GM19324 (cell line): ENCODE results near the gene RPL29.

Source experiments
- ATAC-seq: cut with Tn5 transposase; IDR thresholded peaks from one replicate; pipeline ENCODE4 v1.9.1; 2021; ENCODE audit warnings: mild to moderate bottlenecking, moderate library complexity; ENCODE audit not compliant: unreplicated experiment, low FRiP score

Gene RPL29

DNA sequence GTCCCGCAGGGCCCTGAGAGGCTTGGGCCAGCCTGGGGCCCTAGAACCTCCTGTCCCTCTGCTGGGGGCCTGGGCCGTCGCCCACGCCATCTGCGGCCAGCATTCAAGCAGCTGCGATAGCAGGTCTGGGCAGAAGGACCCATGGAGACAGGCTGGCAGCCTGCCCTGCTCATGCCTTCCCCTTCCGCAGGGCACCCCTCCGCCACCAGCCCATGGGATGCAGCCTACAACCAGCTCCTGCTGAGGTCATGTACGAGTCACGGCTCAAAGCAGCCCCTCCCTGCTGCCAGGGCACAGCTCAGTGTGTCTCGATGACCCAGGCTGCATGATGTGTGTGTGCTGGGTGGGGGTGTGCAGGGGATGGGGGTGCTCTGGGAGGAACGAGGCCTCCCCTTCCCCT is 32.9 kb upstream of the RPL29 start:
- no peak for ATAC-seq

DNA sequence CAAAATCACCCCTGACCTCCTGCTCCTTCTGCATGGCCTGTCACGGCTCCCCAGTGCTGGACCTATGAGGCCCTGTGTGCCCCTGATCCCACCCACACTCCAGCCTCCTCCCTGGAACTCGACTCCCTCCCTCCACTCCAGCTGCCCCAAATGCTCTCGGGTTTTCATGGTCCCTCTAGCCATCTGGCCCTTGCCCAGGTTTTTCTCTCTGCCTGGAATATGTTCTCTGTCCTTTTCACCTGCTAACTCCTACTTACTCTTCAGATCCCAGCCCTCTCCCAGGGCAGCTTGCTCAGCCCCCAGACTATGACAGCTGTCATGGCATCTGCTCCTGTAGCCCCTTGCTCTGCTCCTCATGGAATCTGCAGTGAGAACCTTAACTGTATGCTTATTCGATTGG is 30.3 kb upstream of the RPL29 start:
- no peak for ATAC-seq

DNA sequence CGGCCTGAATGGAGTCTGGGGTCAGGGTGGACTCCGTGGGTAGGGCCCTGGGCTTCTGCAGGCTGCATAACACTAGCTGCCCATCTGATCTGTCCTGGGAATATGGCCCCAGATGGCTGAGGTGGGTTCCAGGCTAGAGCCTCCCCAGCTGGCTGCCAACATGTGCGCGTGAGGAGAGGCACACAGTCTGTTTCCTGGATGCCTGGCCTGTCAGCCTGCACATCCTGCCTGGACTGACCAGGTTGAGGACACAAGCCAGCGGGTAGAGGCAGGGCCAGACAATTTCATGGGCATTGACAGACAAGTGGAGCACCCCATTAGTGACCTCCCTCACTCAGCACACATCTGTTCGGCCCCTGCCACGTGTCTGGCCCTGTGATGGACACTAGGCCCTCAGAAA is 29.8 kb upstream of the RPL29 start:
- no peak for ATAC-seq

- no peak for ATAC-seq
These were observed 29.2 kb upstream of the RPL29 start for GRCh38 chr3:52024765-52025452.

DNA sequence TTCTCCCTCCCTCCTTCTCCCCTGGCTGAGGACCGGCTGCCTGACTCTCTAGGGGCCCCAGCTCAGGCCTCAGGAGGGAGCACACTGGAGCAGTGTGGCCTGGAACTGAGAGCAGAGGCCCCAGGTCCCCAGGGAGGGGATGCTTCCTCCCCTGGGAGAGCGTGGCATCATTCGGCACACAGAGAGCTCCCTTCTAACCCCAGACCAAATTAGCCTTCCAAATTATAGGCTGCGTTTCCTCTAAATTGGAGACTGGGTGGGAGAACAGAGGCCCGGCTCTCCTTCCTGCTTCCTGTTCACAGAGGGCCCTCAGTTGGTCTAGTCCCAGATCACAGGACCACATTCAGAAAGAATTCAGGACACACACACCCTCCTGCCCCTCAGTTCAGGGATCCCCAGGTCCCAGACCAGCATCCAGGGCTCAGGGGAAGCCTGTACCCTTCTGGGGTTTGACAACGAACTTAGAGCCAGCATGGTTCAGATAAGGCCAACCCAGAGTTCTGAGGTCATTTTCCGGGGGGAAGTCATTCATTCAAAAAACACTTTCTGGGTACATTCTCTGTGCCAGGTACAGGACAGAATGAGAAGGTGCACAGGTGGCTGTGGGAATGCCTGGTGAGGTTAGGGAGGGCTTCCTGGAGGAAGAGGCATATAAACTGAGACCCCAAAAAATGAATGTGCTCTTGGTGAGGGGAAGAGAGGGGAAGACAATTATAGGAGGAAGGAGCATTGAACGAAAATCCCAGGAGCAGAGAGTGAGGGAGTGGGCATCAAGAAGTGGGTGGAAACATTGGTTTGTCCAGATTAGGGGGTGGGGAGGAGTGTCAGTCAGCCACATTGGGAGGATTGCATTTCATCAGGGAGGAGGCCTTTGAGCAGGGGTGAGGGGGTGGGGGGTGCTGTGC is 28.4 kb upstream of the RPL29 start:
- no peak for ATAC-seq

- no peak for ATAC-seq
These were observed 27.5 kb upstream of the RPL29 start for GRCh38 chr3:52023101-52023770.

- ATAC-seq: no peak
These were observed 26.8 kb upstream of the RPL29 start for GRCh38 chr3:52022323-52023100.

DNA sequence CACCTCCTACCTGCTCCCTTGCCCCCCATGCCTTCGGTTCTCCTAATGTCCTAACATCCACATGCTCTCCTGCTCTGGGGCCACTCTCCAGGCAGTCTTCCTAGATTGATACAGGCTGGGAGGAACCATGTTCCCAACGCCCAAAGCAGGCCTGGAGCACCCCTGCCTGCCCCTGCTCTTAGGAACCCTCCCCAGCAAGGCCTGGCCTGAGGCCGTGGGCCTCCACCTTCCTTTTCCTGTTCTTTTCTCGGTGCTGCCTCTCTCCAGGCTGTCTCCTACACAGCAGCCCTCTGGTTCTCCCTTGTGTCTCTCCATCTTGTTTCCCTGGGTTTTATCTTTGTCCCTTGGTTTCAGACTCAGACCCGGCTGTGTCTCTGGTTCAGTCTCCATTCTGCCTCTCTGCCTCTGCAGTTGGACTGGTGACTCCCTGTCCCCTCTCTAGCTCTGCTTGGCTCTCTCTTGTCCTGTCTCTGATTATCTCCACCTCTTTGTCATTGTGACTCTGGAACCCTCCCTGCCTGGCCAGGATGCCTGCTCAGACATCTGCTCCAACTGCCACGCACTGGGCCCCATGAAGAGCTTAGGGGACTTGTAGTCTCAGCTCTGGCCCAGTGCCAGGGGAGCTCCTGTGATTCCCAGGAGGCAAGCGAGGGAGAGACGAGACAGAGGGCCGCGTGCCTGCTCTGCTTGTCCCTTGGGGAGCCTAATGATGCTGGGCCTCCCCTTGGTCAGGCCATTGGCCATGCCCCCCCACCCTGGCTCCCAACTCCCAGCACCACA is 26.0 kb upstream of the RPL29 start:
- ATAC-seq: no peak

DNA sequence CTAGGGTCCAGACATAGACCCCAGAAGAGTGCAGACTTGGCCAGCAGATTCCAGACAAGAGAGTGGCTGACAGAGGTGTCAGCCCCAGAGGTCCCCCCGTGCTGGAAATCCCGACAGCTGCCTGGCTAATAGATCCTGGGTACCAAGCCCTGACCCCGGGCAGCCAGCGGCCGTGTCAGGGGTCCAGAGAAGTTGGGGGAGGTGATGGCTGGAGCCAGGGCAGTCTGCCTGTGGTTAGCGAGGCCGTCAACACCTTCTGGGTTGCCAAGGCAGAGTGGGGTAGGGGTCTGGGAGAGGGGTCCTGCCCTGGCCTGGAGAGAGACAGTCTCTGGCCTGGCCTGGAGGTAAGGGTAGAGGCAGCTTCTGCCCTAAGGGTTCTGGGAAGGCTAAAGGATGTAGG is 25.1 kb upstream of the RPL29 start:
- ATAC-seq: no peak

GRCh38 chr3:52019352-52020080 is 23.8 kb upstream of the RPL29 start:
- ATAC-seq: no peak

- ATAC-seq: no peak
These were observed 22.8 kb upstream of the RPL29 start for GRCh38 chr3:52018319-52019000.

GRCh38 chr3:52017586-52017985 is 21.9 kb upstream of the RPL29 start:
- no peak for ATAC-seq

DNA sequence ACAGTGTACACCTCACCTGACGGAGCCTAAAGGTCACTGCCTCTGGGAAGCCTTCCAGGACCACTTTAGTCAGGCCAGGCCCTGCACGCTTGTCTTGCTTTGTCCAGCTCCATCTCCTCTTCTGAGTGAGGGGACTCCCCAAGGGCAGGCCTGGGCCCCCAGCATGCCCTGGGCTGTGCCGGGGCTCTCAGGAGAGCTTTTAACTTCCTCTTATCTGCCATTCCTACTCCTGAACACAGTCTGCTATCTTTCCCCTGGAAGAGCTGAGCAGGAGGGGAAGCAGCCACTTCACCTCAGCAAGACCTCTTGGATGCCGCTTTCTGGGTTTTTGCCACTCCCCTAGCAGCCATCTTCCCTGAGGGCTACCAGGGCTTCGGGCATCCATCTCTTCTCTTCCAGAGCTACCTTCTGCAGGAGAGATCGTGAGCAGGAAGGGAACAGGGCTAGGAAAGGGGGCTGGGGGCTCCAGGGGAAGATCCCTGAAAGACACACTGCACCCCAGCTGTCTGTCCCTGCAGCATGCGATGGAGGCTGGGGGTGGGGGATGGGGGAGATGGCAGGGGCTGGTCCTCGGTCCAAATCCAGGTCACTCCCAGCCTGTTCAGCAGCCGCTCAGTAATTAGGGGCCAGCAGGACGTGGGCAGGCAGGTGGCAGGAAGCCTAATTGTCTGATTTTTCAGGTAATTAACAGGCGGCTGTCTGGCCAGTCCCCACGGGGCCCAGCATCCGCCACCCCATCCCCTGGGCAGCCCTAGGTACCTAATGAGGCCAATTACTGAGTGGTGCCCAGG is 19.9 kb upstream of the RPL29 start:
- ATAC-seq: no peak

DNA sequence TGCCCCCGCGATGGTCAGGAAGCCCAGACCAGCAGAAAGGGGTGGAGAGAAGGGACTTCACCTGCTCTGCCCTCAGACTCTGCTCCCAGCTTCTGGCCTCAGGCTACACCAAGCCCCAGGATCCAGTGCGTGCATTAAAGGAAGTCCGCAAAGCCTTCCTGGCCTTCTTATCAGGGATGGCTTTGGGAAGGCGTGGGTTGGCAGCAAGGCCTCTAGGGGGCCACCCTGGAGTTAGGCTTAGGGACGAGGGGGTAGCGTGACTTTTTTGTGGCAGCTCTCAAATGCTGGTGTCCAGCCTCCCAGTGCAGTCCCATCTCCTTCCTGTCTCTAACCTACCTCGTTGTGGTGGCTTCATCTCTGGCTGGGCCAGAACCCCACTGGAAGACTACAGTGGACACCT is 18.9 kb upstream of the RPL29 start:
- ATAC-seq: no peak

- ATAC-seq: no peak
These were observed 18.3 kb upstream of the RPL29 start for GRCh38 chr3:52013802-52014598.

GRCh38 chr3:52012699-52013098 is 17.0 kb upstream of the RPL29 start:
- ATAC-seq: no peak

DNA sequence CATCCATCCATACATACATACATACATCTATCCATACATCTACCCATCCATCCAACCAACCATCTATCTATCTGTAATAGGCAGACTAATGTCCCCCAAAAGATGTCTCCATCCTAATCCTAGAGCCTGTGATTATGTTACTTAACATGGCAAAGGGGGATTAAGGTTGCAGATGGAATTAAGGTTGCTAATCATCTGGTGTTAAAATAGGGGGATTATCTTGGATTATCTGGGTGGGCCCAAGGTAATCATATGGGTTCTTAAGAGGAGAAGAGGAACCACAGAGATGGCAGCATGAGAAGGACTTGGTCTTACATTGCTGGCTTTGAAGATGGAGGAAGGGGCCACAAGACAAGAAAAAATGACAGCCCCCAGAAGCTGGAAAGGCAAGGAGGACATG is 14.7 kb upstream of the RPL29 start:
- no peak for ATAC-seq
